ENCODE results near the gene ATP8A1.
"Not testable (repeated sequence)": the region's sequence is repeated elsewhere in the genome, so short reads cannot be mapped to it uniquely, and the experiment has no call there.

Gene ATP8A1

DNA sequence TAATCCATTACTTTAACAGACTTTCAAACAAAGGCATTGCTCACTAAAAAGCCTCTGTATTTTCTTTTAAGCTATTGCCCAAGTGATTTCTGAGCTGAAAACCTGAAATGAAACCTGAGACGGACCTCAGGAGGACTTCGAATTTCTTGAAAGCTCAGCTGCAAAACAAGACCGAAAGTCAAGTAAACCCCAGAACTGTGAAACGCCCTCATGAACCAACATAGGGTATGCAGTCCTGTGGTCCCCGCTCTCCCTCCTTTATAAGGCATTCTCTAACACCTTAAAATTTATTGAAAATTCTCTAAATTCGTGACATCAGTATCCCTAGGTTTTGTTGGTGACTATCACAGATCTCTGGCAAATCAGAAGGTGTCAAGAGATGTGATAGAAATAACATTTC lies 167.8 kb downstream of the ATP8A1 start:
- no peak for DNase-seq (ENCODE audit: low read depth)
- TF ChIP-seq, protein P1, sequence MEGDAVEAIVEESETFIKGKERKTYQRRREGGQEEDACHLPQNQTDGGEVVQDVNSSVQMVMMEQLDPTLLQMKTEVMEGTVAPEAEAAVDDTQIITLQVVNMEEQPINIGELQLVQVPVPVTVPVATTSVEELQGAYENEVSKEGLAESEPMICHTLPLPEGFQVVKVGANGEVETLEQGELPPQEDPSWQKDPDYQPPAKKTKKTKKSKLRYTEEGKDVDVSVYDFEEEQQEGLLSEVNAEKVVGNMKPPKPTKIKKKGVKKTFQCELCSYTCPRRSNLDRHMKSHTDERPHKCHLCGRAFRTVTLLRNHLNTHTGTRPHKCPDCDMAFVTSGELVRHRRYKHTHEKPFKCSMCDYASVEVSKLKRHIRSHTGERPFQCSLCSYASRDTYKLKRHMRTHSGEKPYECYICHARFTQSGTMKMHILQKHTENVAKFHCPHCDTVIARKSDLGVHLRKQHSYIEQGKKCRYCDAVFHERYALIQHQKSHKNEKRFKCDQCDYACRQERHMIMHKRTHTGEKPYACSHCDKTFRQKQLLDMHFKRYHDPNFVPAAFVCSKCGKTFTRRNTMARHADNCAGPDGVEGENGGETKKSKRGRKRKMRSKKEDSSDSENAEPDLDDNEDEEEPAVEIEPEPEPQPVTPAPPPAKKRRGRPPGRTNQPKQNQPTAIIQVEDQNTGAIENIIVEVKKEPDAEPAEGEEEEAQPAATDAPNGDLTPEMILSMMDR (conservative IDR thresholded peaks at IDR 0.05; ENCODE audit: control insufficient read depth, insufficient read depth, low read depth, low read length): no peak
- no peak overlapping the region for H3K4me3 ChIP-seq (ENCODE audit: control insufficient read depth, low read depth, low read length)

DNA sequence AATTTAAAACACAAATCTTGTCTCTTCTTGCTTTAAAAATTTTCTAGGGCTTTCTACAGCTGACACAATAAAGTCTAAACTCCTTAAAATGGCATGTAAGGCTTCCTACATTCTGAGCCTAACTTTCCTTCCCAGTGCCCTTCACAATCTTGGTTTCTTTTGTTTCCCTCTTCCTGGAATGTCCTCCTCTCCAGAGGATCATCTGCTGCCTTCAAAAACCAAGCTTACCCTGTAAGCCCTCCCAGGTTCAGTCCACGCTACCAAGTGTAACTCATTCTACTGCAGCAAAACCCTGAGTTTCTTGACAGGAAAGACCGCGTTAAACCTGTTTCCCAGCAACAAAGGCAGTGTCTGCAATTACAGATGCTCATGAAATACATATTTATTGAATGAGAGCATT lies 168.4 kb downstream of the ATP8A1 start:
- TF ChIP-seq, protein P1 (conservative IDR thresholded peaks at IDR 0.05; ENCODE audit: control insufficient read depth, insufficient read depth, low read depth, low read length): no peak
- no peak overlapping the region for H3K4me3 ChIP-seq (ENCODE audit: control insufficient read depth, low read depth, low read length)
- no peak for DNase-seq (ENCODE audit: low read depth)

DNA sequence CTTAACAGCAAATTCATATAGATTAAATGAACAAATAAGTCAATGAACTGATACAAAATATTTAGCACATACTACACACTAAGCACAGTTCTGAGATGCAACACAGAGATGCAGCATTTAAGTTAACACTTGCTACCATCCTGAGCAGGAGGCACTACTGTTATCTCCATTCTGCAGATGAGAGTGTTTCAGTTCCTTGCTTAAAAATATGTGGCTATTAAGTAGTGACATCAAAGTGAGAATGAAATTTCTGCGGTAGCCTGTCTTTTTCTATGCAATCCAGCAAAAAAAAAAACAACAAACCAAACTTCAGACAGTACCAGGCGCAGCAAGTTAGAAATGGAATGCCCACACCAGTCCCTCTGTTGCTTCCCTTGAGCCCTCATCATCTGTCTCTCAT lies 168.8 kb downstream of the ATP8A1 start:
- no peak overlapping the region for H3K4me3 ChIP-seq (ENCODE audit: control insufficient read depth, low read depth, low read length)
- TF ChIP-seq, protein P1 (conservative IDR thresholded peaks at IDR 0.05; ENCODE audit: control insufficient read depth, insufficient read depth, low read depth, low read length): no peak
- no peak for DNase-seq (ENCODE audit: low read depth)

DNA sequence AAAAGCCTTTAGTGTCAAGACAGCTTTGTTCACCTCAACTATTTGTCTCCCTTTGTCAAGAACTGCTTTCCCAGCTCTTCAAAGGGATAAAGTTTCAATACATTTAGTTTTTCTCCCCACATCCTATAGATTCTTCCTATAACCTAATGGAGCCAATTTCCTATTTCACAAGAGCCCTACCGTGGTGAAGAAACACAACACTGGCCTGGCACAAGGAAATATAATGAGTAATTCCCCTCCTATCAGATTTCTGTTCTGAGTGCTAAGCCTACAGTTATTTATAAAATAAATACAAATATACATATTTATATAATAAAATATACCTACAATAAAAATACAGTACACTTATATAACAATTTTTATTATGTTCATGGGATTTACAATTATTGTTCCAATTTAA lies 169.7 kb downstream of the ATP8A1 start:
- no peak overlapping the region for H3K4me3 ChIP-seq (ENCODE audit: control insufficient read depth, low read depth, low read length)
- DNase-seq (ENCODE audit: low read depth): no peak
- TF ChIP-seq, protein P1 (conservative IDR thresholded peaks at IDR 0.05; ENCODE audit: control insufficient read depth, insufficient read depth, low read depth, low read length): no peak

DNA sequence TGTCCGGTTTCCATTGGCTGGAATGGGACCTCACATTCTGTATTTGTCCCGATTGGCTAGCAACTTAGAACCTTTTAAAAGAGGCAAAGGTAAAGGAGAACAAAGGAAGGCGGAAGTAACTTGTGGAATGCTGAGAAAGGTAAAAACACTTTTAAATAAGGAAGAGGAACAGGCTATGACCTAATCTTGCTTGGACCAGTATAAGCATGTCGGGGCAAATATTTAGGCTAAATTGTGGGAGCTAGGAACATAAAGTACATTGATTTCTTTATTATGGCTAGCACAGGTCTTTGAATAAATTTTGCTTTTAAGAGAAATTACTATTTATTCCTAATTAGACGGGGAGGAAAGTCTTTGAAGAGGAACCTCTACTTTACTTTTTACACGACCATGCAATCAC lies 170.7 kb downstream of the ATP8A1 start:
- not testable (repeated sequence) for H3K4me3 ChIP-seq (ENCODE audit: control insufficient read depth, low read depth, low read length); DNase-seq (ENCODE audit: low read depth)

DNA sequence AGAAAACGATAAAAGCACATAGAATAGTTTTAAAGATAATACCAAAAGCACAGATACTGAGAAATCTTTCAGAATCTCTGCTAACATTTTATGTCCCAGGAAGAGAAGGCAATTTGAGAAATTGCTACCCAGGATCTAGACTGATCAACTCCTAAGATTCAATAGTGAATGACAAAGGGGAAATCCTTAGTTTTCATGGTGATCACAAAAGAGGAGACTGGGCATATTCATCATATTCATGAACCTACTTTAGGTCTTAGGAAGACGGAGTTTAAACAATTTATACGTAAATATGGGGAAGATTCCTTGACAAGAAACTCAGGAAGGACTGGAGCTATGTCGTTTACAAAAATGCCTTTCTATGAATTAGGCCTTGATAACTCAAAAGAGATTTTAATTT lies 172.3 kb downstream of the ATP8A1 start:
- TF ChIP-seq, protein P1 (conservative IDR thresholded peaks at IDR 0.05; ENCODE audit: control insufficient read depth, insufficient read depth, low read depth, low read length): no peak
- no peak overlapping the region for H3K4me3 ChIP-seq (ENCODE audit: control insufficient read depth, low read depth, low read length)
- DNase-seq (ENCODE audit: low read depth): no peak

DNA sequence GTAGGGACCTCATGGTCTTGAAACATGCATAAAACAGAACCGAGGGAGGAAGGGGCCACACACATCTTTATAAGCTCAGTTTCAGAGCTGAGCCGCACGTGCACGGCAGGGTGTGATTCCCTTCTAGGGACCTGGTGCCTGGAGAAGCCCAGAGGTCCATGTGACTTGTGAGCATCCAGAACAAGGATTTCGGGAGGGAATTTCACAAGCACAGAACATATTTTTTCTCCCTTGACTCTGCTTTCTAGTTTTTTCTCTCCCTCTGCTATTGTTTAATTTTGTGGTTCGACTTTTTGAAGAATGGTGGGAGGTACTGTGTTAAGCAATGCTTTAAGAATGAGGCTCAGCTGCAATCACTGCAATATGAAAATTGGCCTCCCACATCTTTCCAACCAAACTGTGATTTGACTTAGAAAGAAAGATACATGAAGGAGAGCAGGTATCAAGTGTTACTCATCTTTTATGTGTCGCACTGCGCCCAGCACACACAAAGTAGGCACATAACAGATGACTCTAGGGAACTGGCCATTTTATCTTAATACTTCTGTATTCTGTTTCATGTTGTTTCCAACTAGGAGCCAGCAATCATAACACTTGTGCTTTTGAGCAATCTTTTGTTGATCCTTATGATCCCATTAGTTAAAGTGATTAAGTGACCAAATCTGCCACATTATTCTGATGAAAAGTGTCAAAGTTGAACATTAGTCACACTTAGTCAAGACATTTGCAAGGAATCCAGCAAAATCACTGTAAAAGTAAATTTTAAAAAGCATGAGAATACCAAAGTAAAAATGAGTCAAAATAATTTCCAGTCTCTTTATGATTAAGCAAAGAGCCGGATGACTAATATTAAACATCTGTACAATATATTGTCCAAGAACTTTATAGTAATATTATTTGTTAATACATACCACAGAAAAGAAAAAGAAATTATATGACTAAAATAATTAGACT lies 173.2 kb downstream of the ATP8A1 start:
- TF ChIP-seq, protein P1 (conservative IDR thresholded peaks at IDR 0.05; ENCODE audit: control insufficient read depth, insufficient read depth, low read depth, low read length): no peak
- peak; percentile 25 for DNase-seq (ENCODE audit: low read depth)
- H3K4me3 ChIP-seq (ENCODE audit: control insufficient read depth, low read depth, low read length): no peak overlapping the region
